Left kidney (tissue), 8 donors: Measurements from ENCODE around the gene PLEKHA5. TPM values are rescaled to one million over a fixed set of nuclear protein-coding genes. Genes with fewer than 3 reads are reported as not detected.
"Not testable (repeated sequence)": the region's sequence is repeated elsewhere in the genome, so short reads cannot be mapped to it uniquely, and the experiment has no call there.

Experiments
- DNase-seq: peaks from one replicate; pipeline ENCODE4 v3.0.0-alpha.2; 2013
- long read RNA-seq, 8 donors: transcript quantifications; one replicate each; lab custom pipeline, GENCODE V29; 2026
- polyA plus RNA-seq: library from polyadenylated mRNA; unstranded; fragments of 120-200 nt; gene quantifications from one replicate; pipeline ENCODE4 v1.2.1, GENCODE V29; 2013; ENCODE audit not compliant: insufficient read length

The PLEKHA5 gene
- 123 TPM for polyA plus RNA-seq
- long read RNA-seq, donor 1, full-length matches to known transcripts, result 1 of 33 reads
- long read RNA-seq, donor 1, partial matches to known transcripts, result 32 of 33 reads
- long read RNA-seq, donor 1, other reads (novel, unspliced or antisense), result 0 of 33 reads
- long read RNA-seq, donor 2, full-length matches to known transcripts, result 4 of 38 reads
- long read RNA-seq, donor 2, partial matches to known transcripts, result 34 of 38 reads
- long read RNA-seq, donor 2, other reads (novel, unspliced or antisense), result 0 of 38 reads
- long read RNA-seq, donor 3, full-length matches to known transcripts, result 3 of 16 reads
- long read RNA-seq, donor 3, partial matches to known transcripts, result 13 of 16 reads
- long read RNA-seq, donor 3, other reads (novel, unspliced or antisense), result 0 of 16 reads
- long read RNA-seq, donor 4, result 0 reads
- long read RNA-seq, donor 5, full-length matches to known transcripts, result 4 of 38 reads
- long read RNA-seq, donor 5, partial matches to known transcripts, result 28 of 38 reads
- long read RNA-seq, donor 5, other reads (novel, unspliced or antisense), result 6 of 38 reads
- long read RNA-seq, donor 6, full-length matches to known transcripts, result 1 of 14 reads
- long read RNA-seq, donor 6, partial matches to known transcripts, result 13 of 14 reads
- long read RNA-seq, donor 6, other reads (novel, unspliced or antisense), result 0 of 14 reads
- long read RNA-seq, donor 7, partial matches to known transcripts, result 16 of 20 reads
- long read RNA-seq, donor 7, other reads (novel, unspliced or antisense), result 0 of 20 reads
- long read RNA-seq, donor 8, full-length matches to known transcripts, result 3 of 9 reads
- long read RNA-seq, donor 8, partial matches to known transcripts, result 6 of 9 reads
- long read RNA-seq, donor 8, other reads (novel, unspliced or antisense), result 0 of 9 reads

GRCh38 chr12:19129486-19130223 lies at the start of gene PLEKHA5:
TSS of gene PLEKHA5 (plus strand) at chr12:19129733. CDS start at chr12:19129800, 67 bp downstream.
- DNase-seq, result peak; percentile 63

GRCh38 chr12:19080918-19081317 lies 48.6 kb upstream of the PLEKHA5 start:
- DNase-seq, result no peak

- no peak for DNase-seq
Observed at GRCh38 chr12:19082365-19082911, 47.1 kb upstream of the PLEKHA5 start.

GRCh38 chr12:19084547-19084946 lies 45.0 kb upstream of the PLEKHA5 start:
- DNase-seq, result no peak

GRCh38 chr12:19085090-19085489 lies 44.4 kb upstream of the PLEKHA5 start:
- DNase-seq, result no peak

- DNase-seq, result no peak
Observed at GRCh38 chr12:19088606-19089005, 40.9 kb upstream of the PLEKHA5 start.

GRCh38 chr12:19092482-19092881 lies 37.1 kb upstream of the PLEKHA5 start:
- not testable (repeated sequence) for DNase-seq

- no peak for DNase-seq
Observed at GRCh38 chr12:19093218-19093617, 36.3 kb upstream of the PLEKHA5 start.

- DNase-seq, result no peak
Observed at GRCh38 chr12:19095331-19095730, 34.2 kb upstream of the PLEKHA5 start.

GRCh38 chr12:19095756-19096480 lies 33.6 kb upstream of the PLEKHA5 start:
- no peak for DNase-seq

- no peak for DNase-seq
Observed at GRCh38 chr12:19105463-19105862, 24.1 kb upstream of the PLEKHA5 start.

GRCh38 chr12:19107750-19108149 lies 21.8 kb upstream of the PLEKHA5 start:
- DNase-seq, result no peak

GRCh38 chr12:19110221-19110940 lies 19.2 kb upstream of the PLEKHA5 start:
- no peak for DNase-seq

- no peak for DNase-seq
Observed at GRCh38 chr12:19113464-19113863, 16.1 kb upstream of the PLEKHA5 start.

- no peak for DNase-seq
Observed at GRCh38 chr12:19115285-19115684, 14.2 kb upstream of the PLEKHA5 start.

- DNase-seq, result no peak
Observed at GRCh38 chr12:19119440-19119839, 10.1 kb upstream of the PLEKHA5 start.

GRCh38 chr12:19120795-19121194 lies 8.7 kb upstream of the PLEKHA5 start:
- no peak for DNase-seq

GRCh38 chr12:19121449-19122018 lies 8.0 kb upstream of the PLEKHA5 start:
- DNase-seq, result no peak

- no peak for DNase-seq
Observed at GRCh38 chr12:19125325-19125724, 4.2 kb upstream of the PLEKHA5 start.

GRCh38 chr12:19127270-19127669 lies 2.3 kb upstream of the PLEKHA5 start:
- no peak for DNase-seq
